HG03457 (cell line): ENCODE data around the gene FADS3.

Experiments used
- ATAC-seq: cut with Tn5 transposase; IDR thresholded peaks from one replicate; pipeline ENCODE4 v1.9.1; 2021; ENCODE audit warnings: moderate number of reproducible peaks; ENCODE audit not compliant: unreplicated experiment

FADS3 gene, protein sequence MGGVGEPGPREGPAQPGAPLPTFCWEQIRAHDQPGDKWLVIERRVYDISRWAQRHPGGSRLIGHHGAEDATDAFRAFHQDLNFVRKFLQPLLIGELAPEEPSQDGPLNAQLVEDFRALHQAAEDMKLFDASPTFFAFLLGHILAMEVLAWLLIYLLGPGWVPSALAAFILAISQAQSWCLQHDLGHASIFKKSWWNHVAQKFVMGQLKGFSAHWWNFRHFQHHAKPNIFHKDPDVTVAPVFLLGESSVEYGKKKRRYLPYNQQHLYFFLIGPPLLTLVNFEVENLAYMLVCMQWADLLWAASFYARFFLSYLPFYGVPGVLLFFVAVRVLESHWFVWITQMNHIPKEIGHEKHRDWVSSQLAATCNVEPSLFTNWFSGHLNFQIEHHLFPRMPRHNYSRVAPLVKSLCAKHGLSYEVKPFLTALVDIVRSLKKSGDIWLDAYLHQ

DNA sequence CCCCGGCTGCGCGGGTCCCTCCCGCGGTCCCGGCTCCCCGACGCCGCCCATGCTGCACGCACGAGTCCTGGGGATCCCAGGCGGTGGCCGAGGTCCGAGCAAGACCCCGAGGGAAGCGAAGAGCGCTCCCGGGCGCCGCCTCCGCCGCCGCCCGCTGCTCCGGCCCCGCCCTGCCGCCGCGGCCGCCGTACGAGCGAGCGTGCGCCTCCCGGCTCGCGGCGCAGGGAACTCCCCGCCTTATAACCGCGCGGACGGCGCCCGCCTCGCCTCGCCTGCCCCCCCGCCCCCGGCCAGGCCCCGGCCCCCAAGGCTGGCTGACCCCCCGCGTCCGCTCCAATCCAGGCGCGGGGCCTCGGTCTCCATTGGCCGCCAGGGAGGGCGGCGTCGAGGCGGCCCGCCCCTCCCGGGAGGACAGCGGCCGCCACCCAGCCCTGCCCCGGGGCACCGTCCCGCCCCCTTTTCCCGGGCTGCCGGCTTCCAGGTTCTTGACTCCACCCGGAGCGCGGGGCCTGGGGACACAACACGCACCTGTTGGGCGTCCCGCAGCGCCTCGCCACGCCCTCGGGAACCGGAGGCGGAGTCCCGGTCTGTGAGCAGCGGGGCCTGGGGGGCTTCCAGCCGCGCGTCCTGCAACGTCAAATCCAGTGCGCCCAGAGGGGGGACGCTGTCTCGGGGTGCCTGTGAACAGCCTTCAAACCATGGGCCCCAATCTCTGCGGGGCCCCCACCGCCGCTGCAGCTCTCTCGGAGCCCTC is at the start of gene FADS3:
TSS of gene FADS3 (minus strand) at position 215 of the 754 bp plus-strand sequence. CDS start at position 51, 164 bp downstream.
- no peak for ATAC-seq

- ATAC-seq, result no peak
Measured at GRCh38 chr11:61940466-61940865, 49.1 kb upstream of the FADS3 start.

- ATAC-seq, result no peak
Measured at GRCh38 chr11:61935861-61936260, 44.5 kb upstream of the FADS3 start.

DNA sequence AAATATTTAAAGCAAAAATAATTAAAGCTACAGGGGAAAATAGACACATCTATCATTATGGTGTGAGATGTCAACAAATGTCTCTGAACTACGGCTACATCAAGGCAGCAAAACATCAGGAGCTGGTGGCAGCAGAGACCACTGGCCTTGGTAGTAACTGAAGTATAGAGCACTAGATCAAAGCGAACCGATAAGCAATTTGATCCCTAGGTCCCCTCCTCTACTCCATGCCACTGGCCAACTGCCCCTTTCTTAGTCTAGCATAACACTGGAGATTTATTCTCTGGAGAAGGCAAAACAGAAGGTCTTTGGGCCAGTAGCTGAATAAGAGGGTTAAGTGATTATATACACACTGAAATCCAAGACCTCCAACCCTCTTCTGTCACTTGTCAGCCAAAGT is 39.6 kb upstream of the FADS3 start:
- no peak for ATAC-seq

DNA sequence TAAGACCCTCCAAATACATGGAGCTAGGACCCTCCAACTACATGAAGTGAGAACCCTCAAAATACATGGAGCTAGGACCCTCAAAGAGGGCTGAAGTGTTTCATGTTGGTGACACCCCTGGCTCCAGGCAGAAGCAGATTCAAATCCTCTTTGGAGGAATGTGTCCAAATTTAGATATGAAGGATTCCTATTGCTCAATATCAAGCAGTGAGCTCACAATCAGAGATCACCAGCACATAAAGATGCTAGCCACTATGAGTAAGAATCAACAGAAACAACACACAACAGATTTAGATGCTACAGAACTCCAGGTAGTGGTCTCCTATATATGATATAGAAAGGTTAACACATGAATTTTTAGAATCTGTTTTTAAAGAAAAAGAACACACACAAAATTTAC is 37.3 kb upstream of the FADS3 start:
- ATAC-seq, result no peak

DNA sequence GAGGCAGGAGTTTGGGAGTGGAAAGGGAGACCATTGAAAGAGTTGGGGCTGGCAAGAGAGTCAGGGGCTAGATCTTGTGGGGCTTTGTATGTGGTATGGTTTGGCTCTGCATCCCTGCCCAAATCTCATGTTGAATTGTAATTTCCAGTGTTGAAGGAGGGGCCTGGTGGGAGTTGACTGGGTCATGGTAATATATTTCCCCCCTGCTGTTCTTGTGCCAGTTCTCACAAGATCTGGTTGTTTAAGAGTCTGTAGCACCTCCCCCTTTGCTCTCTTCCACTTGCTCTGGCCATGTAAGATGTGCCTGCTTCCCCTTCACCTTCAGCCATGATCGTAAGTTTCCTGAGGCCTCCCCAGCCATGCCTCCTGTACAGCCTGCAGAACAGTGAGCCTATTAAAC is 36.2 kb upstream of the FADS3 start:
- ATAC-seq, result no peak

DNA sequence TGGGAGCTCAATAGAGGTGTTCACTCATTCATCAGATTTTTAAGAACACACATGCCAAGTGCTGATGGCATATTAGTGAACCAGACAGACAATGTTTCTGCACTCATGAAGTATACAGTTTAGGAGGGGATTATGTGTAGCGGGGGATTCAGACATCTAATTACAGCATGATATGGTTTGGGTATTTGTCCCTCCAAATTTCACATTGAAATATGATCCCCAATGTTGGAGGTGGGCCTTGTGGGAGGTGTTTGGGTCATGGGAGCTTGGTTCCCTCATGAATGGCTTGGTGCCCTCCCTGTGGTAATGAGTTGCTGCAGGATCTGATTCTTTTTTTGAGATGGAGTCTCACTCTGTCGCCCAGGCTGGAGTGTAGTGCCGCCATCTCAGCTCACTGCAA is 34.9 kb upstream of the FADS3 start:
- no peak for ATAC-seq

- ATAC-seq, result no peak
Measured at GRCh38 chr11:61925736-61926135, 34.4 kb upstream of the FADS3 start.

- ATAC-seq, result no peak
Measured at GRCh38 chr11:61924064-61924455, 32.7 kb upstream of the FADS3 start.

- ATAC-seq, result no peak
Measured at GRCh38 chr11:61923166-61924063, 32.1 kb upstream of the FADS3 start.

GRCh38 chr11:61922539-61922938 is 31.2 kb upstream of the FADS3 start:
- ATAC-seq, result no peak

DNA sequence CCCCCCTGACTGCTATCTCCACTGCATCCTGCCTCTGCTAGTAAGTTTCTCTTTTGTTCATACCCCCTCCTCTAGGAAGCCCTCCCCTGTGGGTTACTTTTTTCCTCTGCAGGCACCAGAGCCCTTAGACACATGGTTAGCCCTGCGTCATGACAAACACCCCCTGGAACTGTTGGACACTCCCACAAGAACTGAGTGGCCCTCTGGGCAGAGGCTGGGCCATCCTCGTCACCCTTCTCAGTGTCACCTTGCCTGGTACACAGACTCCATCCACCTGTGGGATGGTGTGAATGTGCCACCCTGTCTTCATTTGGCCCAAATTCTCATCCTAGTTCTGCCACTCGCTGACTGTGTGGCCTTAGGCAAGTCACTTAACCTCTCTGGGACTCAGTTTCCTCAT is 30.1 kb upstream of the FADS3 start:
- no peak for ATAC-seq

DNA sequence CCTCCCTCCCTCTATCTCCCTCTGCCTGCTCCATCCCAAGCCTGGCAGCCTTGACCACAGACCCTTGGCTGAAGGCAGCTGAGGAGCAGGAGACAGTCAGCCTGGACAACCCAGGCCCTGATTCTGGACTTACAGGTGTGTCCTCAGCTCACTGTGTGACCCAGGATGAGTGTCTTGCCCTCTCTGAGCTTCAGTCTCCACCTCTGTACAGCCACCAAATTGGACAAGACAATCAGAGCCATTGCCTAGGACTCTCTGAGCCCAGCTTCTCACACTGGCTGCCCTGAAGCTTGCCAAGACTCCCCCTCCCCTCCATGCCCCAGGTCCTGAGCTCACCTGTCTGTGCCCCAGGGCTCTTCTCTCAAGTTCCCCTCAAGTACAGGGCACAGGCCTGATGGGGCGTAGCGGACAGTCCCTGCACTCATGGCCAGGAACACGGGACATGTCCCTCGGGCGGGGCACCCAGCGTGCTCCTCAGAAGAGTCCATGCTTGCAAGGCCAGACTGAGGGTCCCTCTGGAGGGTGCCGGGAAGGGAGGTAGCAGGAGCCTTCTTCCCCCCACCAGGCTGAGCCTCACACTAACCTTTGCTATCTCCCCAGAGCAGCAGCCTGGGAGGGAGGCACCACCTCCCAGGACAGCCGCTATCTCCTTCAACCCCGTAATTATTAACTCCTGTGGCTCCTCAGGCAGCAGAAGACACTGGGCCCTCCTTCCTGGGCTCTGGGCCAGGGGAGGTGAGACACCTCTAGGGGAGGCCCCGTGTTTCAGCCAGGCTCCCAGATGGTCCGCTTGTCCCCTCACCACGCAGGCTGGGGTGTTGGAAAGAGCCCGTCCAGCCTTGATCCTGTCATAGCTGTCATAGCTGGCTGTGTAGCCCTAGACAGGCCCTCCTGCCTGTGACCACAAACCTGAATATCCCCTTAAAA is 28.6 kb upstream of the FADS3 start:
- ATAC-seq, result no peak

- ATAC-seq, result no peak
Measured at GRCh38 chr11:61918938-61919704, 27.8 kb upstream of the FADS3 start.

GRCh38 chr11:61918251-61918937 is 27.0 kb upstream of the FADS3 start:
- no peak for ATAC-seq

- no peak for ATAC-seq
Measured at GRCh38 chr11:61917334-61918109, 26.2 kb upstream of the FADS3 start, which contains the start of gene RAB3IL1. TSS of gene RAB3IL1 (minus strand) at chr11:61917566. CDS start at chr11:61917367, 199 bp downstream.

DNA sequence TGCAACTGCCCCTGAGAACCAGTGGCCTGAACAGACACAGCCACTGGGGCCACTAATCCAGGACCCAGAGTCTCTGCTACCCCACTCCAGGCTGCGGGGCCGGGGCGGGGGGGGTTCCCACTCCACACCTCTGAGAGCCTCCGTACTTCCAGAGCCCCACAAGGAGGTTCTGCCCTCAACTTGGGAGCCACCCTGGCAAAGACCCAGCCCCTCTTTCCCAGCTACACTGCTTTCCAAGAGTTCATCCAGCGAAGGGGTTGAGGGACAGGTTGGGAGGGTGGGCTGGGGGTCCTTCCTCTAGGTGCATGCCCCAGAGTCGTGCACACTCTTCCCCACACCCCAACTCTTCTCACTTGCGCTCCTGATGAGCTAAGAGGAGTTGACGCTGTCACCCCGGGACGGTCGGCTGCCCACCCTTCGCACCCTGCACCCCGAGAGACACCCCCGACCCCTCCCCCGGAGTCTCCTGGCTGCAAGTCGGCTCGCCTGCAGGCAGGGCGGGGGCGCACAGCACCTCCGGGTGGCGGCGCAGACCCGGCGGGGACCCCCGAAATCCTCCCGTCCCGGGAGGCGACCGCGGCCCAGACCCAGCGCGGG is 25.5 kb upstream of the FADS3 start:
- no peak for ATAC-seq
